ENCODE measurements around the gene SMU1.

The SMU1 gene

GRCh38 chr9:33109850-33110595 is 33.5 kb upstream of the SMU1 start:
- H3K79me2 ChIP-seq, result no peaks in the 10 kb centered on the region
- H3K4me3 ChIP-seq (ENCODE audit: low read depth, low read length), result no peak overlapping the region
- H3K27me3 ChIP-seq (ENCODE audit: control insufficient read depth, insufficient read depth, low read length), result no peaks in the 10 kb centered on the region
- H3K4me1 ChIP-seq, result peaks cover 16% of the 10 kb centered on the region
- no peak overlapping the region for H3K9ac ChIP-seq
- no peak for TF ChIP-seq CTCF (IDR thresholded peaks at IDR 0.05)
- no peak overlapping the region for H2AFZ ChIP-seq
- H3K27ac ChIP-seq, result no peak overlapping the region
- H3K9me3 ChIP-seq (ENCODE audit: control insufficient read depth, low read length), result no peaks in the 10 kb centered on the region
- H3K4me2 ChIP-seq (ENCODE audit: low read length), result no peak overlapping the region
- H3K36me3 ChIP-seq (ENCODE audit: control insufficient read depth, insufficient read depth, low read length), result no peaks in the 10 kb centered on the region

DNA sequence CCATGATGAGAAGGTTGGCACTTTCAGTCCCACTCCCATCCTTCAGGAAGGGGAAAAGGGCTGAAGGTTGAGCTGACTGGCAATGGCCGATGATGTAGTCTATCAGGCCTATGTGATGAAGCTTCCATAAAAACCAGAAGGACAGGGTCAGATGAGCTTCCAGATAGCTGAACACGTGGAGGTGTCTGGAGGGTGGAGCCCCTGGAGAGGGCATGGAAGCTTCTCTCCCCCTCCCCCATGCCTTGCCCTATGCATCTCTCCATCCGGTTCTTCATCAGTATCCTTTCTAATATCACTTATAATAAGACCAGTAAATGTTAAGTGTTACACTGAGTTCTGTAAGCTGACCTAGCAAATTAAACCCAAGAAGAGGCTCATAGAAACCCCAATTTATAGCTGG is 32.6 kb upstream of the SMU1 start:
- Histone ChIP-seq H3K4me2 (ENCODE audit: low read length) (no peak overlapping the region), H3K9ac (no peak overlapping the region), H3K4me3 (ENCODE audit: low read depth, low read length) (no peak overlapping the region), H3K9me3 (ENCODE audit: control insufficient read depth, low read length) (no peaks in the 10 kb centered on the region), H2AFZ (no peak overlapping the region), H3K4me1 (peaks cover 16% of the 10 kb centered on the region), H3K27ac (no peak overlapping the region), H3K79me2 (no peaks in the 10 kb centered on the region), H3K36me3 (ENCODE audit: control insufficient read depth, insufficient read depth, low read length) (no peaks in the 10 kb centered on the region), H3K27me3 (ENCODE audit: control insufficient read depth, insufficient read depth, low read length) (no peaks in the 10 kb centered on the region)
- TF ChIP-seq CTCF (IDR thresholded peaks at IDR 0.05), result no peak

GRCh38 chr9:33108472-33108871 is 32.0 kb upstream of the SMU1 start:
- Histone ChIP-seq H2AFZ (no peak overlapping the region), H3K4me1 (peaks cover 16% of the 10 kb centered on the region), H3K9ac (no peak overlapping the region), H3K27me3 (ENCODE audit: control insufficient read depth, insufficient read depth, low read length) (no peaks in the 10 kb centered on the region), H3K79me2 (no peaks in the 10 kb centered on the region), H3K36me3 (ENCODE audit: control insufficient read depth, insufficient read depth, low read length) (no peaks in the 10 kb centered on the region), H3K9me3 (ENCODE audit: control insufficient read depth, low read length) (no peaks in the 10 kb centered on the region), H3K27ac (no peak overlapping the region), H3K4me3 (ENCODE audit: low read depth, low read length) (no peak overlapping the region), H3K4me2 (ENCODE audit: low read length) (no peak overlapping the region)
- no peak for TF ChIP-seq CTCF (IDR thresholded peaks at IDR 0.05)

- no peak for TF ChIP-seq CTCF (IDR thresholded peaks at IDR 0.05)
- Histone ChIP-seq H3K36me3 (ENCODE audit: control insufficient read depth, insufficient read depth, low read length) (no peaks in the 10 kb centered on the region), H3K4me2 (ENCODE audit: low read length) (no peak overlapping the region), H3K9me3 (ENCODE audit: control insufficient read depth, low read length) (no peaks in the 10 kb centered on the region), H3K4me1 (peaks cover 16% of the 10 kb centered on the region), H3K27ac (peak overlapping the region; percentile 74), H3K4me3 (ENCODE audit: low read depth, low read length) (no peak overlapping the region), H3K79me2 (no peaks in the 10 kb centered on the region), H3K27me3 (ENCODE audit: control insufficient read depth, insufficient read depth, low read length) (no peaks in the 10 kb centered on the region), H2AFZ (no peak overlapping the region), H3K9ac (no peak overlapping the region)
These were observed 31.3 kb upstream of the SMU1 start for GRCh38 chr9:33107762-33108161.

Measured in parathyroid adenoma (tissue), 2 donors.